GM23338 (cell line): Measurements from ENCODE around the gene PURA.

Source experiments
- CTCF ChIP-seq, 2 experiments: fragments of 200-600 bp in 1 of 2; sonication (generic) in 1 of 2; conservative IDR thresholded peaks; 2 replicates each; pipeline versions ENCODE4 v1.5.1 to v1.6.1; 2016 to 2017; ENCODE audit warnings: antibody characterized with exemption in 2 of 2, low read depth in 2 of 2, mild to moderate bottlenecking in 2 of 2, moderate library complexity in 1 of 2
- REST ChIP-seq: IDR thresholded peaks from one replicate; pipeline ENCODE4 v1.6.1; 2018; ENCODE audit warnings: antibody characterized with exemption; ENCODE audit not compliant: unreplicated experiment

- no peak for TF ChIP-seq REST
- TF ChIP-seq CTCF (conservative IDR thresholded peaks at IDR 0.05; ENCODE audit: low read depth in 2 of 2): no peak
Observed at GRCh38 chr5:140114341-140115185, 654 bp downstream of the PURA start.
